Activated T-cell treated with anti-CD3 and anti-CD28 coated beads for 48 hours (primary cell): ENCODE data around the gene ERP27.

Source experiments
- DNase-seq: peaks from one replicate; pipeline ENCODE4 v3.0.0-alpha.2; 2020; ENCODE audit warnings: low read depth

The ERP27 gene

GRCh38 chr12:14901228-14901562, 37.1 kb downstream of the ERP27 start:
- DNase-seq, result no peak

GRCh38 chr12:14900521-14901227, 37.7 kb downstream of the ERP27 start:
- DNase-seq, result no peak

- no peak for DNase-seq
These were observed 41.7 kb downstream of the ERP27 start for GRCh38 chr12:14896521-14897169.

GRCh38 chr12:14893506-14894250, 44.7 kb downstream of the ERP27 start:
- no peak for DNase-seq

GRCh38 chr12:14892726-14893505, 45.4 kb downstream of the ERP27 start:
- DNase-seq, result no peak

- no peak for DNase-seq
These were observed 47.6 kb downstream of the ERP27 start for GRCh38 chr12:14890701-14891100.

GRCh38 chr12:14886271-14886670, 52.1 kb downstream of the ERP27 start:
- no peak for DNase-seq

GRCh38 chr12:14885718-14886221, 52.6 kb downstream of the ERP27 start, which contains the start of gene MGP:
Gene MGP, minus strand, starts transcription at chr12:14885854. Its CDS starts 63 bp downstream, at chr12:14885791.
- DNase-seq, result no peak

GRCh38 chr12:14884458-14884878, 53.9 kb downstream of the ERP27 start:
- peak; percentile 47 for DNase-seq

- no peak for DNase-seq
These were observed 54.7 kb downstream of the ERP27 start for GRCh38 chr12:14883686-14884085.

- no peak for DNase-seq
These were observed 57.4 kb downstream of the ERP27 start for GRCh38 chr12:14880890-14881453.

GRCh38 chr12:14879222-14879933, 59.0 kb downstream of the ERP27 start:
- no peak for DNase-seq

- no peak for DNase-seq
These were observed 59.8 kb downstream of the ERP27 start for GRCh38 chr12:14878488-14878887.

- DNase-seq, result no peak
These were observed 61.5 kb downstream of the ERP27 start for GRCh38 chr12:14876833-14877232.

- no peak for DNase-seq
These were observed 63.5 kb downstream of the ERP27 start for GRCh38 chr12:14874882-14875281.

- no peak for DNase-seq
These were observed 64.7 kb downstream of the ERP27 start for GRCh38 chr12:14873440-14874185.

- DNase-seq, result no peak
These were observed 66.5 kb downstream of the ERP27 start for GRCh38 chr12:14871886-14872285.

GRCh38 chr12:14871247-14871646, 67.1 kb downstream of the ERP27 start:
- DNase-seq, result no peak

- DNase-seq, result no peak
These were observed 69.3 kb downstream of the ERP27 start for GRCh38 chr12:14868916-14869506.
